ENCODE results near the gene NMT1. TPM values are rescaled to one million over a fixed set of nuclear protein-coding genes. Genes with fewer than 3 reads are reported as not detected.

NMT1 gene
- total and polyA plus RNA-seq, 2 experiments from 2014 or later = 95.6 to 298 TPM

GRCh38 chr17:45016823-45017222, 44.3 kb upstream of the NMT1 start:
- H3K36me3 ChIP-seq (ENCODE audit: insufficient read depth) = no peaks in the 10 kb centered on the region

GRCh38 chr17:45018514-45018847, 42.6 kb upstream of the NMT1 start:
- H3K9me3 Mint-ChIP-seq = no peaks in the 10 kb centered on the region
- Histone ChIP-seq H4K20me1 (replicated peaks; ENCODE audit: insufficient read depth) (no peaks in the 10 kb centered on the region; the same call in 1 of the 2 replicates), H3K4me2 (peak overlapping the region; percentile 95)
- TF ChIP-seq NANOG (IDR thresholded peaks at IDR 0.05; ENCODE audit: borderline replicate concordance) (no peak), ZNF331 (CRISPR knock-in tag; IDR thresholded peaks at IDR 0.05; ENCODE audit: low read depth) (no peak), ZNF114 (CRISPR knock-in tag; IDR thresholded peaks at IDR 0.05) (no peak), POLR2AphosphoS5 (IDR thresholded peaks at IDR 0.05; ENCODE audit: low read depth) (no peak), STAT1 (IDR thresholded peaks at IDR 0.05; ENCODE audit: unreplicated experiment) (no peak), EZH2phosphoT487 (IDR thresholded peaks at IDR 0.05; ENCODE audit: unreplicated experiment) (no peak), ETS1 (IDR thresholded peaks at IDR 0.05) (no peak), JUNB (IDR thresholded peaks at IDR 0.05; ENCODE audit: unreplicated experiment) (no peak), EZH2 (IDR thresholded peaks at IDR 0.05; ENCODE audit: low read depth, unreplicated experiment) (no peak), CREB1 (CRISPR knock-in tag; IDR thresholded peaks at IDR 0.05; ENCODE audit: low read depth) (no peak)
- TF ChIP-seq, protein P1, sequence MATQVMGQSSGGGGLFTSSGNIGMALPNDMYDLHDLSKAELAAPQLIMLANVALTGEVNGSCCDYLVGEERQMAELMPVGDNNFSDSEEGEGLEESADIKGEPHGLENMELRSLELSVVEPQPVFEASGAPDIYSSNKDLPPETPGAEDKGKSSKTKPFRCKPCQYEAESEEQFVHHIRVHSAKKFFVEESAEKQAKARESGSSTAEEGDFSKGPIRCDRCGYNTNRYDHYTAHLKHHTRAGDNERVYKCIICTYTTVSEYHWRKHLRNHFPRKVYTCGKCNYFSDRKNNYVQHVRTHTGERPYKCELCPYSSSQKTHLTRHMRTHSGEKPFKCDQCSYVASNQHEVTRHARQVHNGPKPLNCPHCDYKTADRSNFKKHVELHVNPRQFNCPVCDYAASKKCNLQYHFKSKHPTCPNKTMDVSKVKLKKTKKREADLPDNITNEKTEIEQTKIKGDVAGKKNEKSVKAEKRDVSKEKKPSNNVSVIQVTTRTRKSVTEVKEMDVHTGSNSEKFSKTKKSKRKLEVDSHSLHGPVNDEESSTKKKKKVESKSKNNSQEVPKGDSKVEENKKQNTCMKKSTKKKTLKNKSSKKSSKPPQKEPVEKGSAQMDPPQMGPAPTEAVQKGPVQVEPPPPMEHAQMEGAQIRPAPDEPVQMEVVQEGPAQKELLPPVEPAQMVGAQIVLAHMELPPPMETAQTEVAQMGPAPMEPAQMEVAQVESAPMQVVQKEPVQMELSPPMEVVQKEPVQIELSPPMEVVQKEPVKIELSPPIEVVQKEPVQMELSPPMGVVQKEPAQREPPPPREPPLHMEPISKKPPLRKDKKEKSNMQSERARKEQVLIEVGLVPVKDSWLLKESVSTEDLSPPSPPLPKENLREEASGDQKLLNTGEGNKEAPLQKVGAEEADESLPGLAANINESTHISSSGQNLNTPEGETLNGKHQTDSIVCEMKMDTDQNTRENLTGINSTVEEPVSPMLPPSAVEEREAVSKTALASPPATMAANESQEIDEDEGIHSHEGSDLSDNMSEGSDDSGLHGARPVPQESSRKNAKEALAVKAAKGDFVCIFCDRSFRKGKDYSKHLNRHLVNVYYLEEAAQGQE (IDR thresholded peaks at IDR 0.05; ENCODE audit: unreplicated experiment) = no peak
- TF ChIP-seq, protein P2, sequence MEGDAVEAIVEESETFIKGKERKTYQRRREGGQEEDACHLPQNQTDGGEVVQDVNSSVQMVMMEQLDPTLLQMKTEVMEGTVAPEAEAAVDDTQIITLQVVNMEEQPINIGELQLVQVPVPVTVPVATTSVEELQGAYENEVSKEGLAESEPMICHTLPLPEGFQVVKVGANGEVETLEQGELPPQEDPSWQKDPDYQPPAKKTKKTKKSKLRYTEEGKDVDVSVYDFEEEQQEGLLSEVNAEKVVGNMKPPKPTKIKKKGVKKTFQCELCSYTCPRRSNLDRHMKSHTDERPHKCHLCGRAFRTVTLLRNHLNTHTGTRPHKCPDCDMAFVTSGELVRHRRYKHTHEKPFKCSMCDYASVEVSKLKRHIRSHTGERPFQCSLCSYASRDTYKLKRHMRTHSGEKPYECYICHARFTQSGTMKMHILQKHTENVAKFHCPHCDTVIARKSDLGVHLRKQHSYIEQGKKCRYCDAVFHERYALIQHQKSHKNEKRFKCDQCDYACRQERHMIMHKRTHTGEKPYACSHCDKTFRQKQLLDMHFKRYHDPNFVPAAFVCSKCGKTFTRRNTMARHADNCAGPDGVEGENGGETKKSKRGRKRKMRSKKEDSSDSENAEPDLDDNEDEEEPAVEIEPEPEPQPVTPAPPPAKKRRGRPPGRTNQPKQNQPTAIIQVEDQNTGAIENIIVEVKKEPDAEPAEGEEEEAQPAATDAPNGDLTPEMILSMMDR (conservative IDR thresholded peaks at IDR 0.05; ENCODE audit: low read depth in 2 of 2) = no peak

More at GRCh38 chr17:45016823-45017222, 44.3 kb upstream of the NMT1 start:
- no peak overlapping the region for H3K27ac ChIP-seq (ENCODE audit: low read depth)
- no peaks in the 10 kb centered on the region for H3K79me2 ChIP-seq (replicated peaks; ENCODE audit: insufficient read depth)
- H3K9me2 ChIP-seq (ENCODE audit: insufficient read depth) = no peaks in the 10 kb centered on the region
- peaks cover 10% of the 10 kb centered on the region; the same call in 1 of the 2 replicates for H3F3A ChIP-seq (replicated peaks; ENCODE audit: low read depth)
- TF ChIP-seq, protein P2 (conservative IDR thresholded peaks at IDR 0.05; ENCODE audit: low read depth in 2 of 2) = peak; percentile 51 to 72
- no peak for TF ChIP-seq STAT1 (IDR thresholded peaks at IDR 0.05; ENCODE audit: unreplicated experiment)
- H3K27me3 ChIP-seq (ENCODE audit: insufficient read depth) = peaks cover 49% of the 10 kb centered on the region
- Mint-ChIP-seq H3K4me3 (no peak overlapping the region; the same call in 2 of the 3 replicates), H3K27me3 (ENCODE audit: insufficient read depth, low read depth, poor library complexity) (peaks cover 49% of the 10 kb centered on the region), H3K9me3 (no peaks in the 10 kb centered on the region), H3K27ac (no peak overlapping the region), H3K4me1 (peaks cover 37% of the 10 kb centered on the region), H3K36me3 (ENCODE audit: low read depth) (no peaks in the 10 kb centered on the region; the same call in 2 of the 3 replicates)
- H3K4me1 ChIP-seq (ENCODE audit: insufficient read depth) = peaks cover 25% of the 10 kb centered on the region
- H4K20me1 ChIP-seq (replicated peaks; ENCODE audit: insufficient read depth) = no peaks in the 10 kb centered on the region; the same call in 1 of the 2 replicates
- peak; percentile 74 for DNase-seq (ENCODE audit: low spot score)
- H2AFZ ChIP-seq = no peak overlapping the region
- ATAC-seq = peak; percentile 41
- no peak overlapping the region for H3K4me3 ChIP-seq
- no peak overlapping the region for H3K4me2 ChIP-seq

More at GRCh38 chr17:45018514-45018847, 42.6 kb upstream of the NMT1 start:
- Mint-ChIP-seq H3K27me3 (ENCODE audit: insufficient read depth, low read depth, poor library complexity) (peaks cover 57% of the 10 kb centered on the region), H3K4me3 (peak overlapping the region; percentile 89), H3K36me3 (ENCODE audit: low read depth) (no peaks in the 10 kb centered on the region; the same call in 2 of the 3 replicates), H3K4me1 (peaks cover 36% of the 10 kb centered on the region), H3K27ac (no peak overlapping the region)
- no peak for DNase-seq (ENCODE audit: low spot score)
- Histone ChIP-seq H2AFZ (peak overlapping the region; percentile 95), H3K27me3 (ENCODE audit: insufficient read depth) (peaks cover 49% of the 10 kb centered on the region), H3K4me1 (ENCODE audit: insufficient read depth) (peaks cover 25% of the 10 kb centered on the region), H3K27ac (ENCODE audit: low read depth) (no peak overlapping the region), H3K9me2 (ENCODE audit: insufficient read depth) (no peaks in the 10 kb centered on the region), H3K79me2 (replicated peaks; ENCODE audit: insufficient read depth) (no peaks in the 10 kb centered on the region), H3K4me3 (peak overlapping the region; percentile 73), H3K36me3 (ENCODE audit: insufficient read depth) (no peaks in the 10 kb centered on the region), H3F3A (replicated peaks; ENCODE audit: low read depth) (peaks cover 15% of the 10 kb centered on the region; the same call in 1 of the 2 replicates)
- no peak for ATAC-seq
